HepG2 (cell line): ENCODE data around the gene ZNF331. TPM values are rescaled to one million over a fixed set of nuclear protein-coding genes. Genes with fewer than 3 reads are reported as not detected.

Experiments used
- CHD2 ChIP-seq: IDR thresholded peaks from 2 replicates; pipeline ENCODE4 v1.6.1; 2011; ENCODE audit warnings: low read depth, low read length, improper control_type of control experiment
- HINFP ChIP-seq: sonication (generic); formaldehyde crosslinking; IDR thresholded peaks from 2 replicates; pipeline ENCODE4 v1.4.0; 2020; ENCODE audit warnings: low read depth, mild to moderate bottlenecking, missing genetic modification reagents
- HNRNPH1 ChIP-seq: fragments of 200-400 bp; formaldehyde crosslinking; optimal IDR thresholded peaks from 2 replicates; pipeline ENCODE3; 2017; ENCODE audit warnings: mild to moderate bottlenecking, low read depth, low read length
- HOXA7 ChIP-seq: sonication (generic); formaldehyde crosslinking; IDR thresholded peaks from 2 replicates; pipeline ENCODE4 v1.8.1; 2022; ENCODE audit warnings: mild to moderate bottlenecking, missing genetic modification reagents, moderate library complexity
- MEIS2 ChIP-seq: sonication (generic); formaldehyde crosslinking; IDR thresholded peaks from 2 replicates; pipeline ENCODE4 v1.9.0; 2021; ENCODE audit warnings: mild to moderate bottlenecking, missing genetic modification reagents
- MLLT10 ChIP-seq: sonication (generic); formaldehyde crosslinking; IDR thresholded peaks from 2 replicates; pipeline ENCODE4 v1.4.0; 2020; ENCODE audit warnings: missing genetic modification reagents
- PBX2 ChIP-seq: IDR thresholded peaks from 2 replicates; pipeline ENCODE4 v1.6.1; 2016; ENCODE audit warnings: control low read depth
- RBFOX2 ChIP-seq: fragments of 200-400 bp; formaldehyde crosslinking; IDR thresholded peaks from 2 replicates; pipeline ENCODE4 v1.6.1; 2017; ENCODE audit warnings: low read depth, mild to moderate bottlenecking, low read length
- RFX1 ChIP-seq: fragments of 450-650 bp; IDR thresholded peaks from 2 replicates; pipeline ENCODE4 v1.6.1; 2017
- SMARCE1 ChIP-seq: fragments of 450-650 bp; IDR thresholded peaks from 2 replicates; pipeline ENCODE4 v1.6.1; 2017; ENCODE audit warnings: borderline replicate concordance
- THAP11 ChIP-seq: IDR thresholded peaks from 2 replicates; pipeline ENCODE4 v1.6.1; 2016; ENCODE audit warnings: missing biosample characterization, missing genetic modification reagents
- ZNF230 ChIP-seq: sonication (generic); formaldehyde crosslinking; IDR thresholded peaks from 2 replicates; pipeline ENCODE4 v1.4.0; 2020; ENCODE audit warnings: mild to moderate bottlenecking, missing genetic modification reagents
- ZNF639 ChIP-seq: conservative IDR thresholded peaks from 2 replicates; pipeline ENCODE4 v1.6.1; 2018; ENCODE audit warnings: missing genetic modification reagents
- ZSCAN20 ChIP-seq: sonication (generic); formaldehyde crosslinking; IDR thresholded peaks from 2 replicates; pipeline ENCODE4 v1.4.0; 2020; ENCODE audit warnings: missing genetic modification reagents, mild to moderate bottlenecking, borderline replicate concordance
- polyA plus RNA-seq, 8 experiments: library from polyadenylated mRNA; depleted of rRNA in 3 of 8; stranded (reverse) in 7 of 8; unstranded in 1 of 8; fragments of >200 nt; fragmentation: Illumina TruSeq in 4 of 8; extraction: Trizol in 4 of 8; gene quantifications; 2 replicates each; pipeline versions ENCODE4 v1.2.1 to v1.2.3, GENCODE V29; 2011 to 2016; ENCODE audit warnings: low read depth in 4 of 8, missing spikeins in 1 of 8, mixed read lengths in 1 of 8; ENCODE audit not compliant: insufficient read depth in 1 of 8
- total RNA-seq, 5 experiments: library from RNA; depleted of rRNA; stranded (reverse); fragments of >200 nt; fragmentation: Illumina TruSeq; extraction: Trizol; gene quantifications; 2 replicates each; pipeline ENCODE4 v1.2.3, GENCODE V29; 2016; ENCODE audit warnings: low read depth in 1 of 5
- TF ChIP-seq, protein P1 (sequence below): sonication (generic); formaldehyde crosslinking; IDR thresholded peaks from 2 replicates; pipeline ENCODE4 v1.8.1; 2023; ENCODE audit warnings: mild to moderate bottlenecking, inconsistent platforms, moderate library complexity, missing genetic modification reagents, borderline replicate concordance
- TF ChIP-seq, protein P2 (sequence below), 2 experiments: fragments of 450-650 bp in 1 of 2; sonication (generic) in 1 of 2; formaldehyde crosslinking; IDR thresholded peaks; 2 replicates each; pipeline versions ENCODE4 v1.5.0 to v1.8.0; 2020 to 2022; ENCODE audit warnings: mild to moderate bottlenecking in 1 of 2, missing genetic modification reagents in 1 of 2
- TF ChIP-seq, protein P3 (sequence below): sonication (generic); formaldehyde crosslinking; IDR thresholded peaks from 2 replicates; pipeline ENCODE4 v1.8.0; 2023; ENCODE audit warnings: mild to moderate bottlenecking, missing genetic modification reagents

Gene ZNF331
- total and polyA plus RNA-seq, 2 of the 13 experiments (the other 11 are each of a cell fraction or from before 2014, with no cell fraction given), result 8.2 to 13.3 TPM

DNA sequence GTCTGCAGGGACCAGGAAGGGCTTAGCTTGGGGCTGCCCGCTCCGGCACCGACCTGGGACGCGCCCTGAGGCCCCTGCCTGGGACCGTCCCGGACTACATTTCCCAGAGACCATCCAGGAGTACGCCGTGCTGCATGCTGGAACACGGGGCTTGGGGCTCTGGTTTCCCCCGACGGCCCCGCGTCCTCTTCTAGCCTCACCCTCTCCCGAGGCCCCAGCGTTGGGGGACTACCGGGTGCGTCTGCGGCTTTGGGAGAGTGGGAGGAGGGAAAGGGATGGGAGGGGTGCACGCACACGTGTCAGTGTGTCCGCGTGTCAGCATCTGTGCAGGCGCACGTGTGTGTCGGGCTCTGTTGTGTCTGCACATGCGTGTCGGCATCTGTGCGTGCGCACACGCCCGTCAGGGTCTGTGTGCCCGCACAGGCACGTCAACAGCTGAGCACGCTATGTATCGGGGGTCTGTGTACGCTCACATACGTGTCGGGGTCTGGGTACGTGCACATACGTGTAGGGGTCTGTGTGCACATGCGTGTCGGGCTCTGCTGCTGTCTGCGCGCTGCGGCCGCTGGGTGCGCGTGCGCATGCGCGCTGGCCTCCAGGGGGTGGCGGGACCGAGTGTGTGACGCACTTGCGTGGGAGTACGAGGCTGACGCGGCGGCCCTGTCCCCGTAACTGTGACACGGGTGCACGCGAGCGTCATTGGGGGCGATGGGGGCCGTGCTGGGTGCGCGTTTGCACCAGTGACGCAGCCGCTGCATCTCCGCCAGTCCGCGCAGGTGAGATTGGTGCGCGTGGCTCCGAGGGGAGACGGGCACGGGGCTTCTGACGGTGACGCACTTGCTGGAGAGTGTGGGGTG is at the start of gene ZNF331 (continued):
- TF ChIP-seq HINFP (CRISPR knock-in tag), result peak; percentile 36; the same call in 1 of the 2 replicates
- TF ChIP-seq, protein P1, sequence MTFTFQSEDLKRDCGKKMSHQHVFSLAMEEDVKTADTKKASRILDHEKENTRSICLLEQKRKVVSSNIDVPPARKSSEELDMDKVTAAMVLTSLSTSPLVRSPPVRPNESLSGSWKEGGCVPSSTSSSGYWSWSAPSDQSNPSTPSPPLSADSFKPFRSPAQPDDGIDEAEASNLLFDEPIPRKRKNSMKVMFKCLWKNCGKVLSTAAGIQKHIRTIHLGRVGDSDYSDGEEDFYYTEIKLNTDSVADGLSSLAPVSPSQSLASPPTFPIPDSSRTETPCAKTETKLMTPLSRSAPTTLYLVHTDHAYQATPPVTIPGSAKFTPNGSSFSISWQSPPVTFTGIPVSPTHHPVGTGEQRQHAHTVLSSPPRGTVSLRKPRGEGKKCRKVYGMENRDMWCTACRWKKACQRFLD (CRISPR knock-in tag), result 0 out of 2 replicates have a peak, but pooled peaks have one; percentile 44
- TF ChIP-seq, protein P2, sequence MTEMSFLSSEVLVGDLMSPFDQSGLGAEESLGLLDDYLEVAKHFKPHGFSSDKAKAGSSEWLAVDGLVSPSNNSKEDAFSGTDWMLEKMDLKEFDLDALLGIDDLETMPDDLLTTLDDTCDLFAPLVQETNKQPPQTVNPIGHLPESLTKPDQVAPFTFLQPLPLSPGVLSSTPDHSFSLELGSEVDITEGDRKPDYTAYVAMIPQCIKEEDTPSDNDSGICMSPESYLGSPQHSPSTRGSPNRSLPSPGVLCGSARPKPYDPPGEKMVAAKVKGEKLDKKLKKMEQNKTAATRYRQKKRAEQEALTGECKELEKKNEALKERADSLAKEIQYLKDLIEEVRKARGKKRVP (CRISPR knock-in tag; IDR thresholded peaks at IDR 0.05), result peak in 1 of 2 experiments; percentile 64; a peak in 2 of 4 replicates
- TF ChIP-seq MLLT10 (CRISPR knock-in tag), result no peak
- peak; percentile 90; the same call in 1 of the 2 replicates for TF ChIP-seq HOXA7 (CRISPR knock-in tag)
- TF ChIP-seq ZSCAN20 (CRISPR knock-in tag), result no peak
- no peak for TF ChIP-seq HNRNPH1
- no peak for TF ChIP-seq SMARCE1
- TF ChIP-seq PBX2 (CRISPR knock-in tag), result no peak
- no peak for TF ChIP-seq ZNF639
- TF ChIP-seq, protein P3, sequence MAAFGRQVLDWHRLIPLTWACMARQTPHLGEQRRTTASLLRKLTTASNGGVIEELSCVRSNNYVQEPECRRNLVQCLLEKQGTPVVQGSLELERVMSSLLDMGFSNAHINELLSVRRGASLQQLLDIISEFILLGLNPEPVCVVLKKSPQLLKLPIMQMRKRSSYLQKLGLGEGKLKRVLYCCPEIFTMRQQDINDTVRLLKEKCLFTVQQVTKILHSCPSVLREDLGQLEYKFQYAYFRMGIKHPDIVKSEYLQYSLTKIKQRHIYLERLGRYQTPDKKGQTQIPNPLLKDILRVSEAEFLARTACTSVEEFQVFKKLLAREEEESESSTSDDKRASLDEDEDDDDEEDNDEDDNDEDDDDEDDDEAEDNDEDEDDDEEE (CRISPR knock-in tag), result peak; percentile 65
- TF ChIP-seq RBFOX2, result peak; percentile 88
- no peak for TF ChIP-seq RFX1
- no peak for TF ChIP-seq MEIS2 (CRISPR knock-in tag)
- TF ChIP-seq CHD2, result no peak
- peak; percentile 96 for TF ChIP-seq THAP11
- 0 out of 2 replicates have a peak, but pooled peaks have one; percentile 40 for TF ChIP-seq ZNF230 (CRISPR knock-in tag)
